ENCODE data around the gene SEPHS1. TPM values are rescaled to one million over a fixed set of nuclear protein-coding genes. Genes with fewer than 3 reads are reported as not detected.

SEPHS1 gene
- total and polyA plus RNA-seq, 2 of the 8 experiments (the other 6 are each of a cell fraction or from before 2014, with no cell fraction given), result 270 to 683 TPM

- TF ChIP-seq NANOG (IDR thresholded peaks at IDR 0.05; ENCODE audit: insufficient read depth, low read depth, low read length, poor library complexity, severe bottlenecking), result no peak
- no peak for TF ChIP-seq RXRA (IDR thresholded peaks at IDR 0.05; ENCODE audit: insufficient read depth, low read depth, low read length)
- no peak for TF ChIP-seq JUND (IDR thresholded peaks at IDR 0.05; ENCODE audit: low read length)
- TF ChIP-seq HDAC2 (IDR thresholded peaks at IDR 0.05; ENCODE audit: borderline replicate concordance in 1 of 2, low read depth in 2 of 2, low read length in 2 of 2), result no peak
- TF ChIP-seq TBP (IDR thresholded peaks at IDR 0.05; ENCODE audit: low read depth, low read length), result no peak
- TF ChIP-seq SRF (IDR thresholded peaks at IDR 0.05; ENCODE audit: low read depth, low read length), result no peak
- no peak for TF ChIP-seq TAF7 (optimal IDR thresholded peaks at IDR 0.05; ENCODE audit: borderline replicate concordance, low read depth, low read length)
- no peak for TF ChIP-seq POLR2AphosphoS5 (IDR thresholded peaks at IDR 0.05; ENCODE audit: low read depth, low read length)
Measured at GRCh38 chr10:13294784-13295183, 53.3 kb downstream of the SEPHS1 start (continued).

All from H1 (cell line).